GM10248 (cell line): ENCODE results near the gene MOB3B.

Experiments used
- CTCF ChIA-PET: fragments of 300-600 bp; sonication (Branson Sonifier 250); formaldehyde crosslinking; extraction: SDS; loops from one replicate; lab custom pipeline; 2021; ENCODE audit warnings: antibody characterized with exemption; lab: Yijun Ruan, JAX
- POLR2A ChIA-PET: fragments of 350-650 bp; sonication (Branson Sonifier 250); formaldehyde crosslinking; extraction: SDS; loops from one replicate; lab custom pipeline; 2020; ENCODE audit warnings: antibody characterized with exemption; lab: Yijun Ruan, JAX
- DNase-seq: peaks from one replicate; pipeline ENCODE4 v3.0.0; 2012; ENCODE audit errors: extremely low spot score
- TF ChIP-seq, protein P1 (sequence below): IDR thresholded peaks from 2 replicates; pipeline ENCODE4 v1.5.1; 2012; ENCODE audit warnings: mild to moderate bottlenecking, low read depth; ENCODE audit errors: extremely low read depth, missing control alignments, control extremely low read depth

MOB3B gene

DNA sequence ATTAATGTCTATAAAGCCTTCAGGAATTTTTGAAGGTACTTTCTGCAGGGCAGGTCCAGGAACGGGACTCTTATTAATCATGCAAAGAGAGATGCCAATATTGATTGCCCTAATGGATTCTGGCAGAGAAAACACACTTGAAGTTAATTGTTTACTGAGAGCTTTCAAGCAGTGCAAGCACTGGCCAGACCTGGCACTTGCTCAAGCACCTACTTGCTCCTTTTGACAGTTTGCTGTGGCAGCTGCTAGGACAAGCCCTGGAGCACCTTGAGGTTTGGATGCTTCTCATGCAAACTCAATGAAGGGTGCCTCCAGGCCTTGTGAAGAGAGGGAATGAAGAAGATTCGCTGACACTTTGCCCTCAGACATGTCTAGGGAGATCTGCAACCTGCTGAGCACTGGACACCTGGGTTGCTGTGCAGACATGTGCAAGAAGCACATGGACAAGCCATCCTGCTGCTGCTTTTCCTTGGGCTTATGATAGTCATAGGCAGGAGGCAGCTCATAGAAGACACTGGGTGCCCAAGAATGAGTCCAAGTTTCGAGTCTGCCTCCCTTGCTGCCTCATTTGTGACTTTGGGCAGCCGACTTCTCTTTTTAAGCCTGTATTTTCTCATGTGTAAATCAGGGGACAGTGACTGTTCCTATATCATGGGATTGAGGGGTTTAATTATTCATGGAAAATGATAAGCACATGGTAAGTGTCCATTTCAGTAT lies 143.8 kb downstream of the MOB3B start:
- TF ChIP-seq, protein P1, sequence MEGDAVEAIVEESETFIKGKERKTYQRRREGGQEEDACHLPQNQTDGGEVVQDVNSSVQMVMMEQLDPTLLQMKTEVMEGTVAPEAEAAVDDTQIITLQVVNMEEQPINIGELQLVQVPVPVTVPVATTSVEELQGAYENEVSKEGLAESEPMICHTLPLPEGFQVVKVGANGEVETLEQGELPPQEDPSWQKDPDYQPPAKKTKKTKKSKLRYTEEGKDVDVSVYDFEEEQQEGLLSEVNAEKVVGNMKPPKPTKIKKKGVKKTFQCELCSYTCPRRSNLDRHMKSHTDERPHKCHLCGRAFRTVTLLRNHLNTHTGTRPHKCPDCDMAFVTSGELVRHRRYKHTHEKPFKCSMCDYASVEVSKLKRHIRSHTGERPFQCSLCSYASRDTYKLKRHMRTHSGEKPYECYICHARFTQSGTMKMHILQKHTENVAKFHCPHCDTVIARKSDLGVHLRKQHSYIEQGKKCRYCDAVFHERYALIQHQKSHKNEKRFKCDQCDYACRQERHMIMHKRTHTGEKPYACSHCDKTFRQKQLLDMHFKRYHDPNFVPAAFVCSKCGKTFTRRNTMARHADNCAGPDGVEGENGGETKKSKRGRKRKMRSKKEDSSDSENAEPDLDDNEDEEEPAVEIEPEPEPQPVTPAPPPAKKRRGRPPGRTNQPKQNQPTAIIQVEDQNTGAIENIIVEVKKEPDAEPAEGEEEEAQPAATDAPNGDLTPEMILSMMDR = no peak
- DNase-seq = no peak
- POLR2A ChIA-PET = interaction anchor here (0.6 kb wide), 1 partner anchor 13 kb away, joined by 3 read pairs; no protein-coding TSS in a partner anchor

DNA sequence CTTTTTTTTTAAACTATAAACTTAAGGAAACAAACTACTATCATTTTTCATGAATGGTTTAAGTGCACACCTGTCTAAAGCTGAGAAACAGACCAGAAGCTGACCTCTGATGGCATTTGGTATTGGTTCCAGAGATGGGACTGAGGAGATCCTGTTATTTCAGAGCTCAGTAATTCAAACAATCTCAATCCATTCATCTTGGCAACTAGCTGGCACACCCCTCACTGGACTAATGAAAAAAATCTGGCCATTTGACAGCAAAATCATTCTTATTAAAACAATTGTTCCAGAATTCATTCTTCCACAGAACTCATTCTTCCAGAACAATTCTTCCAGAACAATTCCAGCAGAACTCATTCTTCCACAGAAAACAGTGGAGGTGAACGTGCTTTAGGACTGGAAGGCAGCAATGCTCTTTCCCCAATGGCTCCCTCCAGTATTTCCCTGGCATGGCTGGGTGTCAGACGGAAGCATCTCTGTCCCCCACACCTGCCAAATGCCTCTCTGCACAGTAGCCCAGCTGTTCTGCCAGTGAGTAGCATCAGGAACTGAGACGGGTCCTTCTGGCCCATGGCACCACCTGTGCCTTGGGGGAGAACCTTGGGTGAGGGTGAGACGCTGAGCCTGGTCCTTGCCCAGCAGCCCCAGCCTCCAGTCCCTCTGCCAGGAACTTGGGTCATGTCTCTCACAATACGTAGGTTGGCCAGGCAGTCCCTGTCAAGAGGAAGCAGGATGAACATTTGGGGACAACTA lies 145.2 kb downstream of the MOB3B start:
- ChIA-PET POLR2A (no interaction called here), CTCF (interaction anchor here (0.7 to 0.8 kb wide), 2 partner anchors 8 to 33 kb away, joined by 3 to 4 read pairs; no protein-coding TSS in a partner anchor)
- TF ChIP-seq, protein P1 = no peak
- DNase-seq = no peak

More for the DNA sequence above, 143.8 kb downstream of the MOB3B start:
- CTCF ChIA-PET = interaction anchor here (1.0 kb wide), 1 partner anchor 144 kb away, joined by 3 read pairs; no protein-coding TSS in a partner anchor

DNA sequence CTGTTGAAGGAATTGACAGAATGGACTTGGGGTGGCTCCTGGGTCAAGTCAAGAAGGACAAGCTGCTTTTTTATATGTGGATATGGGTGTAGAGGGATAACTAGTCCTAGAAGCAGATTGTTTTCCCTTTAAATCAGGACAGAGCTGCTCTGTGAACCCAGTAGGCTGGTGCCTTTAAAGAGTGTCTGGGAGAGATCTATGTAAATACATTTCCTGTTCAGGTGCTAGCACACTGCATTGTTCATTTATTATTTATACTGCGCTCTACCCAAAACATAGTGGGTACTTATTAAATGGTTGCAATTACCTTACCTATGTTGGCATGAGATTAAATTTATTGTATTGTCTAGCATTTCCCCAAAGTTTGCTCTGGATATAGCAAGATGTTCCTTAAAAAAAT lies 146.1 kb downstream of the MOB3B start:
- ChIA-PET CTCF (interaction anchor here (0.7 kb wide), 1 partner anchor 9 kb away, joined by 4 read pairs; no protein-coding TSS in a partner anchor), POLR2A (no interaction called here)

DNA sequence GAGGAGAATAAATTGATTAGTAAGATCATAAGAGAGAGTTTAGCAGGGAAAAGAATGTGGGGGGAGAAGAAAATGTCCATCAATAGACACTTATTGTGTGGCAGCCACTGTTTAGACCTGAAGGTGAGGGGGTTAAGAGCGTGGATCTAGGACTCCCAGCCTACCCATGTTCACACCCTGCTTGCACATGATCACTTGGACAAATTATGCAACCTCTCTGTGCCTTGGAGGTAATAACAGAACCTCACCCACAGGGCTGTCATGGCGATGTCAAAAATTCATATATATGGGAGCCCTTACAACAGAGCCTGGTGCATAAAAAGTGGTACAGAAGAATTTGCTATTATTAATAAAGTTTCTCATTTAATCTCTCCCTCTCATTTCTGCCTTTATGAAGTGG lies 146.6 kb downstream of the MOB3B start:
- TF ChIP-seq, protein P1 = no peak
- ChIA-PET CTCF (no interaction called here), POLR2A (no interaction called here)
- DNase-seq = no peak

More for the DNA sequence above, 146.1 kb downstream of the MOB3B start:
- DNase-seq = no peak
- TF ChIP-seq, protein P1 = no peak

DNA sequence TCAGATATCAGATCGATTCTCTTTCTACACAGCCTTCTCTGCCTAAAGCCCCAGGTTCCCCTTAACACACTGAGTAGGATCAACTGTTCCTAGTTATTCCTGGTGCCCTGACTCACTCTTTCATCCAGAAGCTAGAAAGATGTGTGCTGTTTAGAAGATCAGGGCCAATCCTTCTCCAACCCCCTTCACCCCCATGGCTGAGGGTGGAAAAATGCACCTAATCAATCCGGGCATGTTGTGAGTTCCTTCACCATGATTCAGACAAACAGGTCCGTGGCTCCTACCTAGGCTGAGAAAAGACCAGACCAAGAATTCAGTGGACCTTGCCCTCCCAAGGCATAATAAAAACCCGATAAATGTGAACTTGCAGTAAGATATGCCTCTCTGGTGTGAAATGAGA lies 147.3 kb downstream of the MOB3B start:
- POLR2A ChIA-PET = no interaction called here

More for the DNA sequence above, 147.3 kb downstream of the MOB3B start:
- no peak for DNase-seq
- CTCF ChIA-PET = interaction anchor here (1.1 kb wide), 1 partner anchor 104 kb away, joined by 3 read pairs; no protein-coding TSS in a partner anchor
- TF ChIP-seq, protein P1 = no peak
